ENCODE results near the gene TAF6.
A peak's percentile ranks its signal among the peaks of the same experiment; 100 is the strongest.

Gene TAF6

DNA sequence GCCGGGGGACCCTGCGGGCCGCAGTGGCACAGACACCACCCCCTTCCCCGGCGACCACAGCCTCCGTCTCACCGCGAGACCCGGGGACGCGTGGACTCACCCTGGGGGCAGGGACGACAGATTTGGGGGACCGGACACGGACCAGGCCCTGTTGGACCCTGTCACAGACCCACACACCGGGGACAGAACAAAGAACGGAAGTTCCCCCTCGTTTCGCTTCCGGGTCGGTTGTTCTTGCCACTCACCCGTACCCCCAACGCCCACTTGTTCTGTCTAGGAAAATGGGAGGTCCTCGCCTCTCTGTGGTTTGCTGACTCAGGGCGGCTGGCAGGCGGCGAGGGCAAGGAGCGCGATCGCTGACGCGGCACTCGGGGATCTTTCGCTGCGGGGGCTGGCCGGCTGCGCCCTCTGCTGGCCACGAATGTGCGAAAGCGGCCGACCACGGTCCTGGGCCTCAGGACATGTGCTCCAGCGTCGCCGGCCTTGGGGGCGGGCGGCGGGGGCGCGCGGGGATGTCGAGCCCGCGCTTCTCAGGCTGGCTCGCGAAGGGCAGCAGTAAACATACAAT, 37.5 kb downstream of the TAF6 start, which contains the start of gene ZNF3 (continued):
- TF ChIP-seq GLI4 (tag by site-specific recombination; IDR thresholded peaks at IDR 0.05) (peak; percentile 80; the same call in 1 of the 2 replicates), SALL2 (tag by site-specific recombination; IDR thresholded peaks at IDR 0.05; ENCODE audit: borderline replicate concordance) (no peak), SP2 (tag by site-specific recombination; IDR thresholded peaks at IDR 0.05) (peak; percentile 93), ZFHX2 (tag by site-specific recombination; conservative IDR thresholded peaks at IDR 0.05) (peak; percentile 95), ZNF521 (tag by site-specific recombination; IDR thresholded peaks at IDR 0.05) (no peak), KLF10 (tag by site-specific recombination; IDR thresholded peaks at IDR 0.05) (peak; percentile 91), REPIN1 (tag by site-specific recombination; IDR thresholded peaks at IDR 0.05; ENCODE audit: low read depth) (no peak), ZNF202 (tag by site-specific recombination; IDR thresholded peaks at IDR 0.05; ENCODE audit: borderline replicate concordance) (no peak), BCL11B (tag by site-specific recombination; IDR thresholded peaks at IDR 0.05; ENCODE audit: low read depth) (peak; percentile 81; the same call in 1 of the 2 replicates), ZNF433 (tag by site-specific recombination; IDR thresholded peaks at IDR 0.05; ENCODE audit: low read depth) (no peak), FEZF1 (tag by site-specific recombination; IDR thresholded peaks at IDR 0.05) (0 out of 2 replicates have a peak, but pooled peaks have one; percentile 14), ZNF23 (tag by site-specific recombination; IDR thresholded peaks at IDR 0.05; ENCODE audit: borderline replicate concordance) (no peak), ZBTB21 (tag by site-specific recombination; IDR thresholded peaks at IDR 0.05) (peak; percentile 72), ZNF837 (tag by site-specific recombination; IDR thresholded peaks at IDR 0.05) (no peak), ZNF561 (tag by site-specific recombination; IDR thresholded peaks at IDR 0.05; ENCODE audit: borderline replicate concordance) (peak; percentile 81; the same call in 1 of the 2 replicates), ZNF391 (tag by site-specific recombination; IDR thresholded peaks at IDR 0.05; ENCODE audit: borderline replicate concordance, low read depth) (peak; percentile 85; the same call in 1 of the 2 replicates), ZNF560 (tag by site-specific recombination; IDR thresholded peaks at IDR 0.05; ENCODE audit: borderline replicate concordance) (no peak), KLF8 (tag by site-specific recombination; IDR thresholded peaks at IDR 0.05) (peak; percentile 91), ZNF404 (tag by site-specific recombination; IDR thresholded peaks at IDR 0.05) (no peak), SP3 (tag by site-specific recombination; IDR thresholded peaks at IDR 0.05) (peak; percentile 93), ZNF558 (tag by site-specific recombination; IDR thresholded peaks at IDR 0.05) (0 out of 2 replicates have a peak, but pooled peaks have one; percentile 25), ZSCAN16 (tag by site-specific recombination; IDR thresholded peaks at IDR 0.05) (no peak), ZNF221 (tag by site-specific recombination; IDR thresholded peaks at IDR 0.05; ENCODE audit: borderline replicate concordance) (no peak)
- TF ChIP-seq, protein P1, sequence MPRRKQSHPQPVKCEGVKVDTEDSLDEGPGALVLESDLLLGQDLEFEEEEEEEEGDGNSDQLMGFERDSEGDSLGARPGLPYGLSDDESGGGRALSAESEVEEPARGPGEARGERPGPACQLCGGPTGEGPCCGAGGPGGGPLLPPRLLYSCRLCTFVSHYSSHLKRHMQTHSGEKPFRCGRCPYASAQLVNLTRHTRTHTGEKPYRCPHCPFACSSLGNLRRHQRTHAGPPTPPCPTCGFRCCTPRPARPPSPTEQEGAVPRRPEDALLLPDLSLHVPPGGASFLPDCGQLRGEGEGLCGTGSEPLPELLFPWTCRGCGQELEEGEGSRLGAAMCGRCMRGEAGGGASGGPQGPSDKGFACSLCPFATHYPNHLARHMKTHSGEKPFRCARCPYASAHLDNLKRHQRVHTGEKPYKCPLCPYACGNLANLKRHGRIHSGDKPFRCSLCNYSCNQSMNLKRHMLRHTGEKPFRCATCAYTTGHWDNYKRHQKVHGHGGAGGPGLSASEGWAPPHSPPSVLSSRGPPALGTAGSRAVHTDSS (tag by site-specific recombination; IDR thresholded peaks at IDR 0.05) = peak; percentile 27; the same call in 1 of the 2 replicates
- TF ChIP-seq, protein P2, sequence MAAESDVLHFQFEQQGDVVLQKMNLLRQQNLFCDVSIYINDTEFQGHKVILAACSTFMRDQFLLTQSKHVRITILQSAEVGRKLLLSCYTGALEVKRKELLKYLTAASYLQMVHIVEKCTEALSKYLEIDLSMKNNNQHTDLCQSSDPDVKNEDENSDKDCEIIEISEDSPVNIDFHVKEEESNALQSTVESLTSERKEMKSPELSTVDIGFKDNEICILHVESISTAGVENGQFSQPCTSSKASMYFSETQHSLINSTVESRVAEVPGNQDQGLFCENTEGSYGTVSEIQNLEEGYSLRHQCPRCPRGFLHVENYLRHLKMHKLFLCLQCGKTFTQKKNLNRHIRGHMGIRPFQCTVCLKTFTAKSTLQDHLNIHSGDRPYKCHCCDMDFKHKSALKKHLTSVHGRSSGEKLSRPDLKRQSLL (tag by site-specific recombination; IDR thresholded peaks at IDR 0.05) = peak; percentile 84
- TF ChIP-seq, protein P3, sequence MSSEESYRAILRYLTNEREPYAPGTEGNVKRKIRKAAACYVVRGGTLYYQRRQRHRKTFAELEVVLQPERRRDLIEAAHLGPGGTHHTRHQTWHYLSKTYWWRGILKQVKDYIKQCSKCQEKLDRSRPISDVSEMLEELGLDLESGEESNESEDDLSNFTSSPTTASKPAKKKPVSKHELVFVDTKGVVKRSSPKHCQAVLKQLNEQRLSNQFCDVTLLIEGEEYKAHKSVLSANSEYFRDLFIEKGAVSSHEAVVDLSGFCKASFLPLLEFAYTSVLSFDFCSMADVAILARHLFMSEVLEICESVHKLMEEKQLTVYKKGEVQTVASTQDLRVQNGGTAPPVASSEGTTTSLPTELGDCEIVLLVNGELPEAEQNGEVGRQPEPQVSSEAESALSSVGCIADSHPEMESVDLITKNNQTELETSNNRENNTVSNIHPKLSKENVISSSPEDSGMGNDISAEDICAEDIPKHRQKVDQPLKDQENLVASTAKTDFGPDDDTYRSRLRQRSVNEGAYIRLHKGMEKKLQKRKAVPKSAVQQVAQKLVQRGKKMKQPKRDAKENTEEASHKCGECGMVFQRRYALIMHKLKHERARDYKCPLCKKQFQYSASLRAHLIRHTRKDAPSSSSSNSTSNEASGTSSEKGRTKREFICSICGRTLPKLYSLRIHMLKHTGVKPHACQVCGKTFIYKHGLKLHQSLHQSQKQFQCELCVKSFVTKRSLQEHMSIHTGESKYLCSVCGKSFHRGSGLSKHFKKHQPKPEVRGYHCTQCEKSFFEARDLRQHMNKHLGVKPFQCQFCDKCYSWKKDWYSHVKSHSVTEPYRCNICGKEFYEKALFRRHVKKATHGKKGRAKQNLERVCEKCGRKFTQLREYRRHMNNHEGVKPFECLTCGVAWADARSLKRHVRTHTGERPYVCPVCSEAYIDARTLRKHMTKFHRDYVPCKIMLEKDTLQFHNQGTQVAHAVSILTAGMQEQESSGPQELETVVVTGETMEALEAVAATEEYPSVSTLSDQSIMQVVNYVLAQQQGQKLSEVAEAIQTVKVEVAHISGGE (tag by site-specific recombination; conservative IDR thresholded peaks at IDR 0.05; ENCODE audit: low read depth) = peak; percentile 98
- TF ChIP-seq, protein P4, sequence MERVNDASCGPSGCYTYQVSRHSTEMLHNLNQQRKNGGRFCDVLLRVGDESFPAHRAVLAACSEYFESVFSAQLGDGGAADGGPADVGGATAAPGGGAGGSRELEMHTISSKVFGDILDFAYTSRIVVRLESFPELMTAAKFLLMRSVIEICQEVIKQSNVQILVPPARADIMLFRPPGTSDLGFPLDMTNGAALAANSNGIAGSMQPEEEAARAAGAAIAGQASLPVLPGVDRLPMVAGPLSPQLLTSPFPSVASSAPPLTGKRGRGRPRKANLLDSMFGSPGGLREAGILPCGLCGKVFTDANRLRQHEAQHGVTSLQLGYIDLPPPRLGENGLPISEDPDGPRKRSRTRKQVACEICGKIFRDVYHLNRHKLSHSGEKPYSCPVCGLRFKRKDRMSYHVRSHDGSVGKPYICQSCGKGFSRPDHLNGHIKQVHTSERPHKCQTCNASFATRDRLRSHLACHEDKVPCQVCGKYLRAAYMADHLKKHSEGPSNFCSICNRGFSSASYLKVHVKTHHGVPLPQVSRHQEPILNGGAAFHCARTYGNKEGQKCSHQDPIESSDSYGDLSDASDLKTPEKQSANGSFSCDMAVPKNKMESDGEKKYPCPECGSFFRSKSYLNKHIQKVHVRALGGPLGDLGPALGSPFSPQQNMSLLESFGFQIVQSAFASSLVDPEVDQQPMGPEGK (tag by site-specific recombination; IDR thresholded peaks at IDR 0.05) = peak; percentile 95
- TF ChIP-seq, protein P5, sequence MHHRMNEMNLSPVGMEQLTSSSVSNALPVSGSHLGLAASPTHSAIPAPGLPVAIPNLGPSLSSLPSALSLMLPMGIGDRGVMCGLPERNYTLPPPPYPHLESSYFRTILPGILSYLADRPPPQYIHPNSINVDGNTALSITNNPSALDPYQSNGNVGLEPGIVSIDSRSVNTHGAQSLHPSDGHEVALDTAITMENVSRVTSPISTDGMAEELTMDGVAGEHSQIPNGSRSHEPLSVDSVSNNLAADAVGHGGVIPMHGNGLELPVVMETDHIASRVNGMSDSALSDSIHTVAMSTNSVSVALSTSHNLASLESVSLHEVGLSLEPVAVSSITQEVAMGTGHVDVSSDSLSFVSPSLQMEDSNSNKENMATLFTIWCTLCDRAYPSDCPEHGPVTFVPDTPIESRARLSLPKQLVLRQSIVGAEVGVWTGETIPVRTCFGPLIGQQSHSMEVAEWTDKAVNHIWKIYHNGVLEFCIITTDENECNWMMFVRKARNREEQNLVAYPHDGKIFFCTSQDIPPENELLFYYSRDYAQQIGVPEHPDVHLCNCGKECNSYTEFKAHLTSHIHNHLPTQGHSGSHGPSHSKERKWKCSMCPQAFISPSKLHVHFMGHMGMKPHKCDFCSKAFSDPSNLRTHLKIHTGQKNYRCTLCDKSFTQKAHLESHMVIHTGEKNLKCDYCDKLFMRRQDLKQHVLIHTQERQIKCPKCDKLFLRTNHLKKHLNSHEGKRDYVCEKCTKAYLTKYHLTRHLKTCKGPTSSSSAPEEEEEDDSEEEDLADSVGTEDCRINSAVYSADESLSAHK (tag by site-specific recombination; IDR thresholded peaks at IDR 0.05) = 0 out of 2 replicates have a peak, but pooled peaks have one; percentile 35

All from HEK293 (cell line).